Neutrophil (primary cell): Measurements from ENCODE around the gene ARPC1B.
"Not testable (repeated sequence)": the region's sequence is repeated elsewhere in the genome, so short reads cannot be mapped to it uniquely, and the experiment has no call there.

Experiments used
- H3K27ac ChIP-seq: fragments of 200-600 bp; sonication (generic); 2 replicates; pipeline ENCODE4 v1.5.1; 2016; ENCODE audit warnings: mild to moderate bottlenecking, moderate library complexity
- H3K27me3 ChIP-seq: fragments of 200-600 bp; sonication (generic); 2 replicates; pipeline ENCODE4 v1.6.0; 2016; ENCODE audit warnings: mild to moderate bottlenecking
- H3K36me3 ChIP-seq: fragments of 200-600 bp; sonication (generic); 2 replicates; pipeline ENCODE4 v1.5.1; 2017
- H3K4me1 ChIP-seq, 2 experiments: fragments of 200-600 bp in 1 of 2; sonication (generic) in 1 of 2; 1 replicate in 1 of 2; 2 replicates in 1 of 2; pipeline versions ENCODE4 v1.5.1 to v1.6.1; 2013 to 2016; ENCODE audit warnings: low read depth in 1 of 2, low read length in 1 of 2, mild to moderate bottlenecking in 1 of 2, moderate library complexity in 1 of 2; ENCODE audit not compliant: control insufficient read depth in 1 of 2, insufficient read depth in 1 of 2
- H3K4me3 ChIP-seq, 2 experiments: fragments of 200-600 bp in 1 of 2; sonication (generic) in 1 of 2; 1 replicate in 1 of 2; 2 replicates in 1 of 2; pipeline ENCODE4 v1.5.1; 2013 to 2016; ENCODE audit warnings: low read depth in 1 of 2, low read length in 1 of 2, mild to moderate bottlenecking in 1 of 2, moderate library complexity in 1 of 2
- H3K9me3 ChIP-seq: fragments of 200-600 bp; sonication (generic); 2 replicates; pipeline ENCODE4 v1.5.1; 2016
- CTCF ChIP-seq: fragments of 200-600 bp; sonication (generic); IDR thresholded peaks from 2 replicates; pipeline ENCODE4 v1.5.1; 2016; ENCODE audit warnings: antibody characterized with exemption

Gene ARPC1B

GRCh38 chr7:99355098-99355497, 19.4 kb upstream of the ARPC1B start:
- Histone ChIP-seq H3K36me3 (peaks cover 99% of the 10 kb centered on the region), H3K27ac (no peak overlapping the region), H3K4me1 (no peaks in the 10 kb centered on the region), H3K4me3 (no peak overlapping the region), H3K27me3 (no peaks in the 10 kb centered on the region), H3K9me3 (no peaks in the 10 kb centered on the region)
- TF ChIP-seq CTCF = no peak

GRCh38 chr7:99357701-99358490, 16.6 kb upstream of the ARPC1B start:
- Histone ChIP-seq H3K4me3 (no peak overlapping the region), H3K9me3 (no peaks in the 10 kb centered on the region), H3K27ac (no peak overlapping the region), H3K36me3 (peaks cover 97% of the 10 kb centered on the region), H3K27me3 (no peaks in the 10 kb centered on the region), H3K4me1 (no peaks in the 10 kb centered on the region)
- no peak for TF ChIP-seq CTCF

GRCh38 chr7:99358521-99358920, 16.0 kb upstream of the ARPC1B start:
- H3K27me3 ChIP-seq, H3K27ac ChIP-seq, H3K4me1 ChIP-seq, H3K4me3 ChIP-seq, H3K9me3 ChIP-seq: not testable (repeated sequence)
- H3K36me3 ChIP-seq = peaks cover 97% of the 10 kb centered on the region

GRCh38 chr7:99359465-99360154, 14.9 kb upstream of the ARPC1B start:
- Histone ChIP-seq H3K9me3 (no peaks in the 10 kb centered on the region), H3K36me3 (peaks cover 97% of the 10 kb centered on the region), H3K4me3 (no peak overlapping the region), H3K27ac (no peak overlapping the region), H3K27me3 (no peaks in the 10 kb centered on the region), H3K4me1 (no peaks in the 10 kb centered on the region)
- no peak for TF ChIP-seq CTCF

GRCh38 chr7:99362801-99363200, 11.7 kb upstream of the ARPC1B start:
- TF ChIP-seq CTCF = no peak
- no peak overlapping the region for H3K27ac ChIP-seq

GRCh38 chr7:99363286-99363685, 11.2 kb upstream of the ARPC1B start:
- H3K27me3 ChIP-seq = no peaks in the 10 kb centered on the region
- H3K9me3 ChIP-seq = no peaks in the 10 kb centered on the region
- H3K4me1 ChIP-seq = no peaks in the 10 kb centered on the region
- no peak for TF ChIP-seq CTCF
- no peak overlapping the region for H3K27ac ChIP-seq
- no peak overlapping the region for H3K4me3 ChIP-seq
- H3K36me3 ChIP-seq = peaks cover 90% of the 10 kb centered on the region

More at GRCh38 chr7:99362801-99363200, 11.7 kb upstream of the ARPC1B start:
- no peaks in the 10 kb centered on the region for H3K4me1 ChIP-seq
- H3K27me3 ChIP-seq = no peaks in the 10 kb centered on the region
- H3K9me3 ChIP-seq = no peaks in the 10 kb centered on the region
- no peak overlapping the region for H3K4me3 ChIP-seq
- H3K36me3 ChIP-seq = peaks cover 94% of the 10 kb centered on the region
